HepG2 (cell line): ENCODE data around the gene B4GALT5. TPM values are rescaled to one million over a fixed set of nuclear protein-coding genes. Genes with fewer than 3 reads are reported as not detected.

ENCODE experiments used
- ATF3 ChIP-seq: sonication (generic); formaldehyde crosslinking; IDR thresholded peaks from 2 replicates; pipeline ENCODE4 v1.4.0; 2020; ENCODE audit warnings: missing genetic modification reagents
- ELF4 ChIP-seq: sonication (generic); formaldehyde crosslinking; IDR thresholded peaks from 2 replicates; pipeline ENCODE4 v1.5.0; 2020; ENCODE audit warnings: missing genetic modification reagents, mild to moderate bottlenecking, moderate library complexity, borderline replicate concordance
- FOXK2 ChIP-seq: fragments of 450-650 bp; IDR thresholded peaks from 2 replicates; pipeline ENCODE4 v1.6.1; 2016
- HCFC1 ChIP-seq: fragments of 150-350 bp; IDR thresholded peaks from 2 replicates; pipeline ENCODE4 v1.6.1; 2014; ENCODE audit warnings: low read depth, low read length
- HES4 ChIP-seq: sonication (generic); formaldehyde crosslinking; IDR thresholded peaks from 2 replicates; pipeline ENCODE4 v1.9.0; 2021; ENCODE audit warnings: mild to moderate bottlenecking, missing genetic modification reagents, borderline replicate concordance
- JUNB ChIP-seq: sonication (generic); formaldehyde crosslinking; IDR thresholded peaks from 2 replicates; pipeline ENCODE4 v1.8.0; 2022; ENCODE audit warnings: missing genetic modification reagents, mild to moderate bottlenecking, borderline replicate concordance
- KDM5A ChIP-seq: fragments of 200-600 bp; sonication (generic); IDR thresholded peaks from 2 replicates; pipeline ENCODE4 v1.7.0; 2018; ENCODE audit warnings: antibody characterized with exemption, mild to moderate bottlenecking, low read length, borderline replicate concordance
- MEIS1 ChIP-seq: sonication (generic); formaldehyde crosslinking; IDR thresholded peaks from 2 replicates; pipeline ENCODE4 v1.9.0; 2021; ENCODE audit warnings: mild to moderate bottlenecking, missing genetic modification reagents, moderate library complexity, borderline replicate concordance
- NFYB ChIP-seq: sonication (generic); formaldehyde crosslinking; IDR thresholded peaks from 2 replicates; pipeline ENCODE4 v1.4.0; 2020; ENCODE audit warnings: missing genetic modification reagents
- PLSCR1 ChIP-seq: sonication (generic); formaldehyde crosslinking; IDR thresholded peaks from 2 replicates; pipeline ENCODE4 v1.5.0; 2020; ENCODE audit warnings: missing genetic modification reagents, mild to moderate bottlenecking, borderline replicate concordance
- RFXANK ChIP-seq: IDR thresholded peaks from 2 replicates; pipeline ENCODE4 v1.6.1; 2016
- U2AF1 ChIP-seq: fragments of 200-400 bp; formaldehyde crosslinking; optimal IDR thresholded peaks from 2 replicates; pipeline ENCODE3; 2017; ENCODE audit warnings: mild to moderate bottlenecking, low read depth, low read length
- ZBTB20 ChIP-seq: sonication (generic); formaldehyde crosslinking; IDR thresholded peaks from 2 replicates; pipeline ENCODE4 v1.8.1; 2023; ENCODE audit warnings: missing genetic modification reagents, low read depth, mild to moderate bottlenecking, borderline replicate concordance
- ZFP36L2 ChIP-seq: sonication (generic); formaldehyde crosslinking; IDR thresholded peaks from 2 replicates; pipeline ENCODE4 v1.4.0; 2020; ENCODE audit warnings: missing genetic modification reagents
- ZNF20 ChIP-seq: sonication (generic); formaldehyde crosslinking; IDR thresholded peaks from 2 replicates; pipeline ENCODE4 v1.4.0; 2020; ENCODE audit warnings: mild to moderate bottlenecking, moderate library complexity, missing genetic modification reagents
- ZNF230 ChIP-seq: sonication (generic); formaldehyde crosslinking; IDR thresholded peaks from 2 replicates; pipeline ENCODE4 v1.4.0; 2020; ENCODE audit warnings: mild to moderate bottlenecking, missing genetic modification reagents
- ZNF256 ChIP-seq: sonication (generic); formaldehyde crosslinking; conservative IDR thresholded peaks from 2 replicates; pipeline ENCODE4 v1.4.0; 2020; ENCODE audit warnings: missing genetic modification reagents
- ZNF407 ChIP-seq: sonication (generic); formaldehyde crosslinking; IDR thresholded peaks from one replicate; pipeline ENCODE4 v1.5.1; 2020; ENCODE audit warnings: mild to moderate bottlenecking, missing genetic modification reagents; ENCODE audit errors: not compliant biosample characterization
- ZNF589 ChIP-seq: sonication (generic); formaldehyde crosslinking; conservative IDR thresholded peaks from 2 replicates; pipeline ENCODE4 v1.8.0; 2022; ENCODE audit warnings: mild to moderate bottlenecking, moderate library complexity, missing genetic modification reagents
- polyA plus RNA-seq, 8 experiments: library from polyadenylated mRNA; depleted of rRNA in 3 of 8; stranded (reverse) in 7 of 8; unstranded in 1 of 8; fragments of >200 nt; fragmentation: Illumina TruSeq in 4 of 8; extraction: Trizol in 4 of 8; gene quantifications; 2 replicates each; pipeline versions ENCODE4 v1.2.1 to v1.2.3, GENCODE V29; 2011 to 2016; ENCODE audit warnings: low read depth in 4 of 8, missing spikeins in 1 of 8, mixed read lengths in 1 of 8; ENCODE audit not compliant: insufficient read depth in 1 of 8
- total RNA-seq, 5 experiments: library from RNA; depleted of rRNA; stranded (reverse); fragments of >200 nt; fragmentation: Illumina TruSeq; extraction: Trizol; gene quantifications; 2 replicates each; pipeline ENCODE4 v1.2.3, GENCODE V29; 2016; ENCODE audit warnings: low read depth in 1 of 5
- TF ChIP-seq, protein P1 (sequence below): sonication (generic); formaldehyde crosslinking; IDR thresholded peaks from 2 replicates; pipeline ENCODE4 v1.4.0; 2020; ENCODE audit warnings: mild to moderate bottlenecking, missing genetic modification reagents

B4GALT5 gene
- total and polyA plus RNA-seq, 2 of the 13 experiments (the other 11 are each of a cell fraction or from before 2014, with no cell fraction given): 27.3 to 30.9 TPM

- no peak for TF ChIP-seq ZNF407 (CRISPR knock-in tag)
- no peak for TF ChIP-seq HCFC1
- peak; percentile 55; the same call in 1 of the 2 replicates for TF ChIP-seq ELF4 (CRISPR knock-in tag)
- no peak for TF ChIP-seq U2AF1
- no peak; the same call in 1 of the 2 replicates for TF ChIP-seq HES4 (CRISPR knock-in tag)
- TF ChIP-seq ZNF230 (CRISPR knock-in tag): no peak
- no peak for TF ChIP-seq ZFP36L2 (CRISPR knock-in tag)
- TF ChIP-seq PLSCR1 (CRISPR knock-in tag): no peak
- no peak for TF ChIP-seq ZBTB20
- TF ChIP-seq JUNB: no peak
- no peak for TF ChIP-seq FOXK2
- TF ChIP-seq ZNF20 (CRISPR knock-in tag): no peak
- TF ChIP-seq ZNF256: no peak; the same call in 1 of the 2 replicates
- TF ChIP-seq, protein P1, sequence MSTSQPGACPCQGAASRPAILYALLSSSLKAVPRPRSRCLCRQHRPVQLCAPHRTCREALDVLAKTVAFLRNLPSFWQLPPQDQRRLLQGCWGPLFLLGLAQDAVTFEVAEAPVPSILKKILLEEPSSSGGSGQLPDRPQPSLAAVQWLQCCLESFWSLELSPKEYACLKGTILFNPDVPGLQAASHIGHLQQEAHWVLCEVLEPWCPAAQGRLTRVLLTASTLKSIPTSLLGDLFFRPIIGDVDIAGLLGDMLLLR (CRISPR knock-in tag): peak; percentile 56; the same call in 1 of the 2 replicates
- no peak for TF ChIP-seq RFXANK (CRISPR knock-in tag)
- 0 out of 2 replicates have a peak, but pooled peaks have one; percentile 52 for TF ChIP-seq MEIS1 (CRISPR knock-in tag)
- 0 out of 2 replicates have a peak, but pooled peaks have one; percentile 10 for TF ChIP-seq NFYB (CRISPR knock-in tag)
- no peak for TF ChIP-seq KDM5A
- TF ChIP-seq ATF3: no peak
- no peak for TF ChIP-seq ZNF589
Measured at GRCh38 chr20:49612127-49612738, 101.4 kb downstream of the B4GALT5 start (continued).
